Osteocyte (in vitro differentiated cells): Measurements from ENCODE around the gene PRKG1. TPM values are rescaled to one million over a fixed set of nuclear protein-coding genes. Genes with fewer than 3 reads are reported as not detected.

ENCODE experiments used
- DNase-seq: peaks from one replicate; pipeline ENCODE4 v3.0.0; 2021; ENCODE audit warnings: mixed read lengths; ENCODE audit not compliant: unreplicated experiment; ENCODE audit errors: extremely low spot score
- H3K27ac Mint-ChIP-seq: one replicate; pipeline ENCODE4 v1.8.0; 2021; ENCODE audit warnings: mild to moderate bottlenecking, mixed read lengths; ENCODE audit not compliant: unreplicated experiment
- H3K27me3 Mint-ChIP-seq: one replicate; pipeline ENCODE4 v1.8.0; 2021; ENCODE audit warnings: mixed read lengths; ENCODE audit not compliant: unreplicated experiment
- H3K36me3 Mint-ChIP-seq: one replicate; pipeline ENCODE4 v1.8.0; 2021; ENCODE audit warnings: mixed read lengths; ENCODE audit not compliant: unreplicated experiment
- H3K4me1 Mint-ChIP-seq: one replicate; pipeline ENCODE4 v1.8.0; 2021; ENCODE audit warnings: mixed read lengths; ENCODE audit not compliant: unreplicated experiment
- H3K4me3 Mint-ChIP-seq: one replicate; pipeline ENCODE4 v1.8.0; 2021; ENCODE audit warnings: mild to moderate bottlenecking, moderate library complexity, mixed read lengths; ENCODE audit not compliant: unreplicated experiment
- H3K9me3 Mint-ChIP-seq: one replicate; pipeline ENCODE4 v1.8.0; 2021; ENCODE audit warnings: mixed read lengths; ENCODE audit not compliant: unreplicated experiment
- CTCF ChIP-seq: fragments of 200-600 bp; sonication (generic); IDR thresholded peaks from 2 replicates; pipeline ENCODE4 v1.5.0; 2021; ENCODE audit warnings: antibody characterized with exemption, mild to moderate bottlenecking, moderate library complexity
- total RNA-seq: library from RNA; stranded (reverse); gene quantifications from 2 replicates; pipeline ENCODE4 v1.2.1, GENCODE V29; 2021

The PRKG1 gene
- total RNA-seq, 1 donor from 2014 or later: 10.8 TPM

DNA sequence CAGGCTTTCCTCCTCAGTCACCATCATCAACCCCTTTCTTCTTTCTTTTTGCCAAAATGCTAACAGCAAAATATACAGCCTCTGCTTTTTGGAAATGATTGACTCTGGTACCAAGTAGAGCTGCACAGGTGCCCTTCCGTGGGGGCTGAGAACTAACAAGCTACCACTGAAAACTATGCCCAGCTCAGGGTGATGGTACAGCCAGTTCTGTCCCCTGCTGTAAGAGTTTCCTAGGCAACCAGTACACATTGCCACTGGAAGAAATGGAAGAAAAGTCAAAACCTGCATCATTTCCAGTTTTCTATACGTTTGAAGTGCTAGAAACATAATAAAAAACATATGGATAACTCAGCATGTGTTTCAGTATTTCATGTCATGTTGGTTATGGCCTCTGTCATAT lies 297.5 kb downstream of the PRKG1 start:
- TF ChIP-seq CTCF: no peak
- H3K9me3 Mint-ChIP-seq: no peaks in the 10 kb centered on the region
- DNase-seq: no peak
- H3K27me3 Mint-ChIP-seq: no peaks in the 10 kb centered on the region
- peaks cover 4% of the 10 kb centered on the region for H3K4me1 Mint-ChIP-seq
- no peak overlapping the region for H3K4me3 Mint-ChIP-seq
- H3K27ac Mint-ChIP-seq: no peak overlapping the region
- H3K36me3 Mint-ChIP-seq: no peaks in the 10 kb centered on the region

- H3K9me3 Mint-ChIP-seq: no peaks in the 10 kb centered on the region
- no peak for DNase-seq
- H3K4me3 Mint-ChIP-seq: no peak overlapping the region
- no peaks in the 10 kb centered on the region for H3K27me3 Mint-ChIP-seq
- no peak for TF ChIP-seq CTCF
- no peaks in the 10 kb centered on the region for H3K36me3 Mint-ChIP-seq
- H3K4me1 Mint-ChIP-seq: peaks cover 7% of the 10 kb centered on the region
- H3K27ac Mint-ChIP-seq: no peak overlapping the region
Observed at GRCh38 chr10:51375790-51376189, 301.5 kb downstream of the PRKG1 start.

- Mint-ChIP-seq H3K27ac (no peak overlapping the region), H3K9me3 (no peaks in the 10 kb centered on the region), H3K27me3 (no peaks in the 10 kb centered on the region), H3K4me3 (no peak overlapping the region), H3K4me1 (peaks cover 7% of the 10 kb centered on the region), H3K36me3 (no peaks in the 10 kb centered on the region)
- no peak for DNase-seq
- no peak for TF ChIP-seq CTCF
Observed at GRCh38 chr10:51377070-51377931, 303.0 kb downstream of the PRKG1 start.

DNA sequence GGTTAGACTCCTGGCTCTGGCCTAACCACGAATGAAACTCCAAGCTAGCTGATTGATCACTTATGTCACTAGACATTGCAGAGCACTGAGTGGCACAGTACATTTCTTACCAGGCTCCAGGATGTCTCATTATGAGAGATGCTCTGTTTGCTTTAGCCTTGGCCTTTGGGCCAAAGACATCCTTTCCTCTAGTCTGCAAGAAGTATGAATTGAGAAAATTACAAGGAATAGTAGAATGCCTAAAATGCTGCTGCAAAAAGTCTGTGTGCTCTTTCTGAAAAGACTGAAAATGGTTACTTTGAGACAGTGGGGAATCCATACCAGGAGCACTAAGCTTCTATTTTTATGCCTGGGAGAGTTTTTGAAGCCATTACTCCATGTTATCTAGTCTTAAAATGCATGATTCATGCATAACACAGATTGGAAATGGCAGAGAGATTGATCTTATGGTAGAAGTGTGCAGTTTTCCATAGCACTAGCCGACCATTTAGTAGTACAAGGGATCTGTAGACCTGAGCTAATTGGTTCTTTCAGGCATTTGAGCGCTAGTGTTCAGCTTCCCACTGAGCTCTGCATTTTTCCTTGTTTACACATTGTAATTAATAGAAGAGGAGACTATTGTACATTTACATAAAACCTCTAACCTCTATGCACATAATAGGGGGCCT lies 303.8 kb downstream of the PRKG1 start:
- TF ChIP-seq CTCF: no peak
- no peak overlapping the region for H3K27ac Mint-ChIP-seq
- DNase-seq: no peak
- H3K4me1 Mint-ChIP-seq: peaks cover 7% of the 10 kb centered on the region
- H3K9me3 Mint-ChIP-seq: peaks cover 2% of the 10 kb centered on the region
- no peak overlapping the region for H3K4me3 Mint-ChIP-seq
- H3K27me3 Mint-ChIP-seq: no peaks in the 10 kb centered on the region
- no peaks in the 10 kb centered on the region for H3K36me3 Mint-ChIP-seq

DNA sequence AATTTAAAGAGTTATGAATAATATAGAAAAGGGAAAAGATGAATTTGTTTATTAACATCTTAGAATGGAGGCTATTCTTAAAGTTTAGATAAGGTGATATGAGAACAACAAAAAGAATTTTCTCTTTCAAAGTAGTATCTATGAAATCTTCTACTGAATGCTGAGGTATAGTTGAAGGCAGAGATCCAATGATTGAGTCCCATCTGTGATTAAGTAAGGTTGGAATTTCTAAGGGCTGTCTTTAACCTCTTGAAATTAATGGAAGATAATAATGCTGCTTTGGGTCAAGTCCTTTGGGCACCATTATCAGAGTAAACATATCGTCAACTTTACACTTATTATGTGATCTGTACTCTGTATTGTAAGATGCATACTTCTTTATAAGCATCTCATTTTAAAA lies 307.9 kb downstream of the PRKG1 start:
- TF ChIP-seq CTCF: no peak
- Mint-ChIP-seq H3K4me3 (no peak overlapping the region), H3K4me1 (peaks cover 12% of the 10 kb centered on the region), H3K27me3 (no peaks in the 10 kb centered on the region), H3K27ac (no peak overlapping the region), H3K9me3 (peaks cover 3% of the 10 kb centered on the region), H3K36me3 (no peaks in the 10 kb centered on the region)
- no peak for DNase-seq
